ENCODE measurements around the gene ADRA2B.

GRCh38 chr2:96163415-96163767, 47.0 kb upstream of the ADRA2B start:
- TF ChIP-seq CTCF (conservative IDR thresholded peaks at IDR 0.05 in 1 of 2, IDR thresholded peaks at IDR 0.05 in 1 of 2; ENCODE audit: low read depth in 1 of 2, low read length in 2 of 2) (no peak), EZH2 (IDR thresholded peaks at IDR 0.05; ENCODE audit: low read length, missing control alignments) (no peak)
